Measurements from ENCODE around the gene UGT1A9.

DNA sequence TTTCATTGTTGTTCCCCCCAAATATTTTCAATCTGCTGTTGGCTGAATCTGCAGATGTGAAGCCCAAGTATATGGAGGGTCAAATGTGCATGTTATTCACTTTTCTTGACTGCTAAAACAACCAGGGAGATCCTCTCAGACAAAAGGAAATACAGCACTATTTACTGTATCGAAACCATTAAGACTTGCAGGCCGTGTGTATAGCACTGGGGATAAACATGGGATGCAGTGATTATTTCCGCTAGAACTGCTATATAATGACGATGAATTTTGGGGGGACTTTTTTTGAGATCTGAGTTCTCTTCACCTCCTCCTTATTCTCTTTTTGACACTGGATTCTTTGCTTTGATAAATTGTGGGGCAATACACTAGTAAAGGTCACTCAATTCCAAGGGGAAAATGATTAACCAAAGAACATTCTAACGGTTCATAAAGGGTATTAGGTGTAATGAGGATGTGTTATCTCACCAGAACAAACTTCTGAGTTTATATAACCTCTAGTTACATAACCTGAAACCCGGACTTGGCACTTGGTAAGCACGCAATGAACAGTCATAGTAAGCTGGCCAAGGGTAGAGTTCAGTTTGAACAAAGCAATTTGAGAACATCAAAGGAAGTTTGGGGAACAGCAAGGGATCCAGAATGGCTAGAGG is 84.9 kb downstream of the UGT1A9 start:
- TF ChIP-seq, protein P1, sequence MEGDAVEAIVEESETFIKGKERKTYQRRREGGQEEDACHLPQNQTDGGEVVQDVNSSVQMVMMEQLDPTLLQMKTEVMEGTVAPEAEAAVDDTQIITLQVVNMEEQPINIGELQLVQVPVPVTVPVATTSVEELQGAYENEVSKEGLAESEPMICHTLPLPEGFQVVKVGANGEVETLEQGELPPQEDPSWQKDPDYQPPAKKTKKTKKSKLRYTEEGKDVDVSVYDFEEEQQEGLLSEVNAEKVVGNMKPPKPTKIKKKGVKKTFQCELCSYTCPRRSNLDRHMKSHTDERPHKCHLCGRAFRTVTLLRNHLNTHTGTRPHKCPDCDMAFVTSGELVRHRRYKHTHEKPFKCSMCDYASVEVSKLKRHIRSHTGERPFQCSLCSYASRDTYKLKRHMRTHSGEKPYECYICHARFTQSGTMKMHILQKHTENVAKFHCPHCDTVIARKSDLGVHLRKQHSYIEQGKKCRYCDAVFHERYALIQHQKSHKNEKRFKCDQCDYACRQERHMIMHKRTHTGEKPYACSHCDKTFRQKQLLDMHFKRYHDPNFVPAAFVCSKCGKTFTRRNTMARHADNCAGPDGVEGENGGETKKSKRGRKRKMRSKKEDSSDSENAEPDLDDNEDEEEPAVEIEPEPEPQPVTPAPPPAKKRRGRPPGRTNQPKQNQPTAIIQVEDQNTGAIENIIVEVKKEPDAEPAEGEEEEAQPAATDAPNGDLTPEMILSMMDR (IDR thresholded peaks at IDR 0.05), result no peak
- no peak for TF ChIP-seq POLR2AphosphoS5 (IDR thresholded peaks at IDR 0.05)
- TF ChIP-seq EP300 (IDR thresholded peaks at IDR 0.05), result no peak
